SK-N-SH (cell line): Measurements from ENCODE around the gene PRRX2. TPM values are rescaled to one million over a fixed set of nuclear protein-coding genes. Genes with fewer than 3 reads are reported as not detected.

Source experiments
- CTCF ChIA-PET: fragments of 300-600, 350-600 bp; formaldehyde crosslinking; extraction: SDS; loops from one replicate; lab custom pipeline; 2021; lab: Yijun Ruan, JAX
- POLR2A ChIA-PET: fragments of 350-600 bp; sonication (Branson Sonifier 250); formaldehyde crosslinking; extraction: SDS; loops from one replicate; lab custom pipeline; 2020; ENCODE audit warnings: antibody characterized with exemption, inconsistent platforms; lab: Yijun Ruan, JAX
- DNase-seq: peaks from one replicate; pipeline ENCODE4 v3.0.0; 2012
- H2AFZ ChIP-seq: fragments of 200-600 bp; sonication (generic); 2 replicates; pipeline ENCODE4 v1.8.1; 2016; ENCODE audit warnings: antibody characterized with exemption, mild to moderate bottlenecking, low read depth
- H3F3A ChIP-seq: fragments of 200-600 bp; sonication (generic); replicated peaks from 2 replicates; pipeline ENCODE3; 2016; ENCODE audit warnings: antibody characterized with exemption, mild to moderate bottlenecking; ENCODE audit not compliant: insufficient read depth
- H3K27ac ChIP-seq, 2 experiments: fragments of 200-500 bp in 1 of 2; fragments of 200-600 bp in 1 of 2; sonication (Bioruptor generic) in 1 of 2; sonication (generic), shearing (Covaris generic) in 1 of 2; 2 replicates each; pipeline versions ENCODE4 v1.5.1 to v1.6.1; 2014 to 2016; ENCODE audit warnings: low read depth in 2 of 2, inconsistent platforms in 1 of 2, low read length in 1 of 2, mild to moderate bottlenecking in 1 of 2, mixed read lengths in 1 of 2
- H3K27me3 ChIP-seq: fragments of 200-600 bp; sonication (generic), shearing (Covaris generic); 2 replicates; pipeline ENCODE4 v1.6.1; 2016; ENCODE audit warnings: mixed run types; ENCODE audit not compliant: insufficient read depth
- H3K36me3 ChIP-seq, 2 experiments: fragments of 200-500 bp in 1 of 2; fragments of 200-600 bp in 1 of 2; sonication (Bioruptor generic) in 1 of 2; sonication (generic) in 1 of 2; replicated peaks in 1 of 2; 2 replicates each; pipeline versions ENCODE3 to v1.5.1; 2014 to 2016; ENCODE audit warnings: low read length in 1 of 2, mild to moderate bottlenecking in 1 of 2; ENCODE audit not compliant: insufficient read depth in 2 of 2, control insufficient read depth in 1 of 2
- H3K4me1 ChIP-seq, 2 experiments: fragments of 200-500 bp in 1 of 2; fragments of 200-600 bp in 1 of 2; sonication (Bioruptor generic) in 1 of 2; sonication (generic), shearing (Covaris generic) in 1 of 2; 2 replicates each; pipeline versions ENCODE4 v1.5.1 to v1.6.1; 2014 to 2016; ENCODE audit warnings: low read depth in 1 of 2, low read length in 1 of 2, mixed run types in 1 of 2; ENCODE audit not compliant: insufficient read depth in 2 of 2, control insufficient read depth in 1 of 2
- H3K4me2 ChIP-seq: fragments of 200-600 bp; sonication (generic), shearing (Covaris generic); 2 replicates; pipeline ENCODE4 v1.6.1; 2017; ENCODE audit warnings: mixed run types
- H3K4me3 ChIP-seq, 2 experiments: fragments of 200-500 bp in 1 of 2; fragments of 200-600 bp in 1 of 2; sonication (Bioruptor generic) in 1 of 2; sonication (generic), shearing (Covaris generic) in 1 of 2; 2 replicates each; pipeline versions ENCODE4 v1.5.1 to v1.8.1; 2014 to 2016; ENCODE audit warnings: low read depth in 2 of 2, inconsistent platforms in 1 of 2, low read length in 1 of 2, mild to moderate bottlenecking in 1 of 2, mixed read lengths in 1 of 2, moderate library complexity in 1 of 2
- H3K79me2 ChIP-seq: fragments of 200-600 bp; sonication (generic); 2 replicates; pipeline ENCODE4 v1.8.1; 2017; ENCODE audit warnings: mild to moderate bottlenecking; ENCODE audit not compliant: insufficient read depth
- H3K9ac ChIP-seq: fragments of 200-600 bp; sonication (generic); 2 replicates; pipeline ENCODE4 v1.6.1; 2017; ENCODE audit warnings: mixed run types
- H3K9me2 ChIP-seq: fragments of 200-600 bp; sonication (generic); 2 replicates; pipeline ENCODE4 v1.6.1; 2017; ENCODE audit warnings: mixed run types
- H3K9me3 ChIP-seq: fragments of 200-600 bp; sonication (generic); 2 replicates; pipeline ENCODE4 v1.6.1; 2017; ENCODE audit warnings: mixed run types, mild to moderate bottlenecking, moderate library complexity
- H4K20me1 ChIP-seq: fragments of 200-600 bp; sonication (generic); 2 replicates; pipeline ENCODE4 v1.6.1; 2017; ENCODE audit warnings: mild to moderate bottlenecking, mixed run types; ENCODE audit not compliant: insufficient read depth
- CHD2 ChIP-seq: fragments of 150-350 bp; IDR thresholded peaks from 2 replicates; pipeline ENCODE4 v1.6.1; 2018; ENCODE audit warnings: low read length; ENCODE audit not compliant: partially characterized antibody
- FOXM1 ChIP-seq: IDR thresholded peaks from 2 replicates; pipeline ENCODE4 v1.4.0; 2012; ENCODE audit warnings: low read depth, mild to moderate bottlenecking
- GATA2 ChIP-seq: sonication (generic); formaldehyde crosslinking; IDR thresholded peaks from 2 replicates; pipeline ENCODE4 v1.5.0; 2020; ENCODE audit warnings: mild to moderate bottlenecking, missing genetic modification reagents
- NFIC ChIP-seq: IDR thresholded peaks from 2 replicates; pipeline ENCODE4 v1.4.0; 2012; ENCODE audit warnings: borderline replicate concordance
- RAD21 ChIP-seq: IDR thresholded peaks from 2 replicates; pipeline ENCODE4 v1.6.1; 2012; ENCODE audit warnings: mild to moderate bottlenecking, low read length
- WGBS: methylation state at CpG from one replicate; pipeline ENCODE4 v1.1.6; 2017; ENCODE audit warnings: low lambda C conversion rate; 5-methylcytosine and 5-hydroxymethylcytosine counted together
- polyA plus RNA-seq, 3 experiments: library from polyadenylated mRNA; depleted of rRNA; stranded (reverse); fragments of >200 nt; gene quantifications; 2 replicates each; pipeline ENCODE4 v1.2.3, GENCODE V29; 2012
- TF ChIP-seq, protein P1 (sequence below): IDR thresholded peaks from 2 replicates; pipeline ENCODE4 v1.6.1; 2012; ENCODE audit warnings: mild to moderate bottlenecking, low read depth, low read length, moderate library complexity
- TF ChIP-seq, protein P2 (sequence below): fragments of 200-600 bp; sonication (generic); IDR thresholded peaks from 2 replicates; pipeline ENCODE4 v1.6.1; 2017; ENCODE audit warnings: antibody characterized with exemption, mild to moderate bottlenecking, moderate library complexity

Gene PRRX2
- polyA plus RNA-seq, 1 of the 3 experiments (the other 2 are of a cell fraction) = 0.84 TPM

DNA sequence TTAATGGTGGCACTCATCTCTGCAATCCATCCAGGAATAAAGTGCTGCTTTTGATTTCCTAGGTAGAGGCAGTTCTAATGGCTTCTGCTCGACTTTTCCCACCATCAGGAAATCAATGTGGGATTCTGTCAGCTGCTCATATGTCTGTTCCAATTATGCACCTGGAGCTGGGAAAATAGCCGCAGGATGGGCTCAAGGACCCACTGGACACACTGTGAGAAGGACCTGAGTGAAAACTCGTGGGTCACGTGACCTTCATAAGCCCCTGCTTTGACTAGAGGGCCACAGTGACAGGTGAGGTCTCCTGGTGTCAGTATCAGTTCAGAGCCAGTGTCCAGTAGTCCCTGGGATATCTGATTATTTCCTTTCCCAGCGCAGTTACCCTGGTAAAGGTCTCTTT is 105.3 kb downstream of the PRRX2 start:
- Histone ChIP-seq H3K9me2 (no peaks in the 10 kb centered on the region), H3K9ac (no peak overlapping the region), H3K9me3 (no peaks in the 10 kb centered on the region), H3K27me3 (no peaks in the 10 kb centered on the region), H3K4me1 (peaks cover 0 to 4% of the 10 kb centered on the region in 2 experiments; a peak in 1 of 4 replicates), H2AFZ (no peak overlapping the region), H3K79me2 (no peaks in the 10 kb centered on the region), H3K4me2 (no peak overlapping the region), H3K27ac (no peak overlapping the region), H3K4me3 (no peak overlapping the region), H3F3A (no peaks in the 10 kb centered on the region)
- ChIA-PET CTCF (interaction anchor here (0.7 to 1.2 kb wide), 2 partner anchors 33 to 128 kb away, joined by 3 to 4 read pairs; no protein-coding TSS in a partner anchor), POLR2A (no interaction called here)
- DNase-seq = no peak
- WGBS = 77% methylated on average over 5 of the region's 5 CpGs
- TF ChIP-seq, protein P1, sequence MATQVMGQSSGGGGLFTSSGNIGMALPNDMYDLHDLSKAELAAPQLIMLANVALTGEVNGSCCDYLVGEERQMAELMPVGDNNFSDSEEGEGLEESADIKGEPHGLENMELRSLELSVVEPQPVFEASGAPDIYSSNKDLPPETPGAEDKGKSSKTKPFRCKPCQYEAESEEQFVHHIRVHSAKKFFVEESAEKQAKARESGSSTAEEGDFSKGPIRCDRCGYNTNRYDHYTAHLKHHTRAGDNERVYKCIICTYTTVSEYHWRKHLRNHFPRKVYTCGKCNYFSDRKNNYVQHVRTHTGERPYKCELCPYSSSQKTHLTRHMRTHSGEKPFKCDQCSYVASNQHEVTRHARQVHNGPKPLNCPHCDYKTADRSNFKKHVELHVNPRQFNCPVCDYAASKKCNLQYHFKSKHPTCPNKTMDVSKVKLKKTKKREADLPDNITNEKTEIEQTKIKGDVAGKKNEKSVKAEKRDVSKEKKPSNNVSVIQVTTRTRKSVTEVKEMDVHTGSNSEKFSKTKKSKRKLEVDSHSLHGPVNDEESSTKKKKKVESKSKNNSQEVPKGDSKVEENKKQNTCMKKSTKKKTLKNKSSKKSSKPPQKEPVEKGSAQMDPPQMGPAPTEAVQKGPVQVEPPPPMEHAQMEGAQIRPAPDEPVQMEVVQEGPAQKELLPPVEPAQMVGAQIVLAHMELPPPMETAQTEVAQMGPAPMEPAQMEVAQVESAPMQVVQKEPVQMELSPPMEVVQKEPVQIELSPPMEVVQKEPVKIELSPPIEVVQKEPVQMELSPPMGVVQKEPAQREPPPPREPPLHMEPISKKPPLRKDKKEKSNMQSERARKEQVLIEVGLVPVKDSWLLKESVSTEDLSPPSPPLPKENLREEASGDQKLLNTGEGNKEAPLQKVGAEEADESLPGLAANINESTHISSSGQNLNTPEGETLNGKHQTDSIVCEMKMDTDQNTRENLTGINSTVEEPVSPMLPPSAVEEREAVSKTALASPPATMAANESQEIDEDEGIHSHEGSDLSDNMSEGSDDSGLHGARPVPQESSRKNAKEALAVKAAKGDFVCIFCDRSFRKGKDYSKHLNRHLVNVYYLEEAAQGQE = no peak
- TF ChIP-seq RAD21 (no peak), GATA2 (CRISPR knock-in tag) (no peak), CHD2 (no peak), NFIC (no peak), FOXM1 (no peak)
- TF ChIP-seq, protein P2, sequence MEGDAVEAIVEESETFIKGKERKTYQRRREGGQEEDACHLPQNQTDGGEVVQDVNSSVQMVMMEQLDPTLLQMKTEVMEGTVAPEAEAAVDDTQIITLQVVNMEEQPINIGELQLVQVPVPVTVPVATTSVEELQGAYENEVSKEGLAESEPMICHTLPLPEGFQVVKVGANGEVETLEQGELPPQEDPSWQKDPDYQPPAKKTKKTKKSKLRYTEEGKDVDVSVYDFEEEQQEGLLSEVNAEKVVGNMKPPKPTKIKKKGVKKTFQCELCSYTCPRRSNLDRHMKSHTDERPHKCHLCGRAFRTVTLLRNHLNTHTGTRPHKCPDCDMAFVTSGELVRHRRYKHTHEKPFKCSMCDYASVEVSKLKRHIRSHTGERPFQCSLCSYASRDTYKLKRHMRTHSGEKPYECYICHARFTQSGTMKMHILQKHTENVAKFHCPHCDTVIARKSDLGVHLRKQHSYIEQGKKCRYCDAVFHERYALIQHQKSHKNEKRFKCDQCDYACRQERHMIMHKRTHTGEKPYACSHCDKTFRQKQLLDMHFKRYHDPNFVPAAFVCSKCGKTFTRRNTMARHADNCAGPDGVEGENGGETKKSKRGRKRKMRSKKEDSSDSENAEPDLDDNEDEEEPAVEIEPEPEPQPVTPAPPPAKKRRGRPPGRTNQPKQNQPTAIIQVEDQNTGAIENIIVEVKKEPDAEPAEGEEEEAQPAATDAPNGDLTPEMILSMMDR = no peak
- TF ChIP-seq, all 33 proteins: peak for 0
- Histone ChIP-seq H3K36me3 (no peaks in the 10 kb centered on the region), H4K20me1 (no peaks in the 10 kb centered on the region)

Other genes starting within 250 kb of the PRRX2 start
- gene C9orf50, start 44.5 kb upstream of the PRRX2 start, polyA plus RNA-seq (2012; rRNA removed) = 0.24 and 0.30 TPM in 2 replicates
- 75.0 and 78.3 TPM in 2 replicates for gene NTMT1, start 39.5 kb upstream of the PRRX2 start, polyA plus RNA-seq (2012; rRNA removed)
- 35.9 and 37.5 TPM in 2 replicates for gene ASB6, start 23.5 kb upstream of the PRRX2 start, polyA plus RNA-seq (2012; rRNA removed)
- 3.2 and 5.2 TPM in 2 replicates for gene PTGES, start 87.4 kb downstream of the PRRX2 start, polyA plus RNA-seq (2012; rRNA removed)
- 37.4 and 50.2 TPM in 2 replicates for gene TOR1B, start 137.5 kb downstream of the PRRX2 start, polyA plus RNA-seq (2012; rRNA removed)
- 85.3 and 120 TPM in 2 replicates for gene TOR1A, start 158.5 kb downstream of the PRRX2 start, polyA plus RNA-seq (2012; rRNA removed)
- gene C9orf78, start 169.6 kb downstream of the PRRX2 start, polyA plus RNA-seq (2012; rRNA removed) = 59.2 and 70.8 TPM in 2 replicates
- 17.7 and 22.5 TPM in 2 replicates for gene USP20, start 169.8 kb downstream of the PRRX2 start, polyA plus RNA-seq (2012; rRNA removed)